Measurements from ENCODE around the gene YJEFN3.

Gene YJEFN3

GRCh38 chr19:19499272-19499995 is 29.3 kb upstream of the YJEFN3 start (continued):
- TF ChIP-seq ZNF558 (tag by site-specific recombination; IDR thresholded peaks at IDR 0.05) = no peak
- TF ChIP-seq CTCF (tag by site-specific recombination; IDR thresholded peaks at IDR 0.05) = no peak
- no peak for TF ChIP-seq SCRT2 (tag by site-specific recombination; IDR thresholded peaks at IDR 0.05)
- TF ChIP-seq ZNF146 (tag by site-specific recombination; IDR thresholded peaks at IDR 0.05) = no peak

GRCh38 chr19:19500975-19501644 is 27.6 kb upstream of the YJEFN3 start:
- ChIA-PET CTCF (no interaction called here), POLR2A (no interaction called here)
- peaks cover 4 to 99% of the 10 kb centered on the region in 2 experiments; a peak in 2 of 3 replicates for H3K36me3 ChIP-seq (ENCODE audit: control insufficient read depth in 2 of 2, insufficient read depth in 1 of 2, low read length in 2 of 2)
- no peaks in the 10 kb centered on the region for H3K9me3 ChIP-seq (ENCODE audit: control insufficient read depth, insufficient read depth, low read depth, low read length)
- H3K27ac ChIP-seq (ENCODE audit: extremely low read depth, low read depth, low read length) = no peak overlapping the region
- no peak overlapping the region for H3K4me3 ChIP-seq (ENCODE audit: low read depth, low read length)
- no peaks in the 10 kb centered on the region for H3K4me1 ChIP-seq (ENCODE audit: control insufficient read depth, insufficient read depth, low read length)
- TF ChIP-seq ZNF169 (tag by site-specific recombination; IDR thresholded peaks at IDR 0.05) (no peak), ZNF354C (tag by site-specific recombination; IDR thresholded peaks at IDR 0.05; ENCODE audit: borderline replicate concordance, low read depth) (no peak), ZNF37A (tag by site-specific recombination; IDR thresholded peaks at IDR 0.05) (no peak), PBX3 (CRISPR knock-in tag; IDR thresholded peaks at IDR 0.05) (no peak)

- Histone ChIP-seq H3K9me3 (ENCODE audit: control insufficient read depth, insufficient read depth, low read depth, low read length) (no peaks in the 10 kb centered on the region), H3K4me1 (ENCODE audit: control insufficient read depth, insufficient read depth, low read length) (no peaks in the 10 kb centered on the region), H3K4me3 (ENCODE audit: low read depth, low read length) (no peak overlapping the region), H3K36me3 (ENCODE audit: control insufficient read depth in 2 of 2, insufficient read depth in 1 of 2, low read length in 2 of 2) (peaks cover 4 to 97% of the 10 kb centered on the region in 2 experiments; a peak in 2 of 3 replicates), H3K27ac (ENCODE audit: extremely low read depth, low read depth, low read length) (no peak overlapping the region)
- CTCF ChIA-PET = no interaction called here
- POLR2A ChIA-PET = no interaction called here
- TF ChIP-seq OVOL3 (tag by site-specific recombination; IDR thresholded peaks at IDR 0.05) (no peak), ZNF394 (tag by site-specific recombination; IDR thresholded peaks at IDR 0.05; ENCODE audit: borderline replicate concordance) (no peak), ZNF341 (tag by site-specific recombination; IDR thresholded peaks at IDR 0.05; ENCODE audit: low read depth) (no peak), ZNF692 (tag by site-specific recombination; IDR thresholded peaks at IDR 0.05) (no peak), ZNF239 (tag by site-specific recombination; IDR thresholded peaks at IDR 0.05) (no peak), ATF2 (tag by site-specific recombination; IDR thresholded peaks at IDR 0.05; ENCODE audit: low read depth) (no peak), HOXA7 (CRISPR knock-in tag; IDR thresholded peaks at IDR 0.05; ENCODE audit: borderline replicate concordance) (no peak), SCRT1 (tag by site-specific recombination; IDR thresholded peaks at IDR 0.05; ENCODE audit: borderline replicate concordance) (no peak), KLF7 (tag by site-specific recombination; IDR thresholded peaks at IDR 0.05; ENCODE audit: borderline replicate concordance) (no peak), BCL6B (tag by site-specific recombination; IDR thresholded peaks at IDR 0.05) (no peak), ZNF354C (tag by site-specific recombination; IDR thresholded peaks at IDR 0.05; ENCODE audit: borderline replicate concordance, low read depth) (no peak), ZSCAN23 (tag by site-specific recombination; IDR thresholded peaks at IDR 0.05) (no peak), ZNF214 (tag by site-specific recombination; IDR thresholded peaks at IDR 0.05; ENCODE audit: borderline replicate concordance) (no peak), ZNF785 (tag by site-specific recombination; IDR thresholded peaks at IDR 0.05) (no peak)
Measured at GRCh38 chr19:19501798-19502197, 26.9 kb upstream of the YJEFN3 start.
